GM12878 (cell line): ENCODE results near the gene SNAPC4. TPM values are rescaled to one million over a fixed set of nuclear protein-coding genes. Genes with fewer than 3 reads are reported as not detected.

ENCODE experiments used
- ATAC-seq: fragments of 200-7000 bp; cut with Tn5 transposase; 3 replicates; pipeline ENCODE4 v1.9.1; 2020; ENCODE audit warnings: mild to moderate bottlenecking, moderate library complexity
- BruUV-seq: library from RNA; stranded (reverse); fragments of 400-500 nt; replicated peaks from 2 replicates; lab custom pipeline; 2021; lab: Mats Ljungman, UMichigan
- CTCF ChIA-PET: fragments of 300-600 bp; sonication (Branson Sonifier 250); formaldehyde crosslinking; extraction: SDS; loops from one replicate; lab custom pipeline; 2021; ENCODE audit warnings: inconsistent platforms; lab: Yijun Ruan, JAX
- POLR2A ChIA-PET: fragments of 350-600 bp; formaldehyde crosslinking; extraction: SDS; loops from one replicate; lab custom pipeline; 2021; ENCODE audit warnings: inconsistent platforms; lab: Charles Lee
- RAD21 ChIA-PET: fragments of 300-600 bp; sonication (Branson Sonifier 250); formaldehyde crosslinking; loops from one replicate; lab custom pipeline; 2023; ENCODE audit warnings: antibody characterized with exemption; ENCODE audit not compliant: unreplicated experiment; lab: Charles Lee
- SMC1A ChIA-PET: fragments of 300-600 bp; sonication (Branson Sonifier 250); formaldehyde crosslinking; loops from one replicate; lab custom pipeline; 2023; ENCODE audit not compliant: unreplicated experiment, uncharacterized antibody; lab: Charles Lee
- DNase-seq: peaks from one replicate; pipeline ENCODE4 v3.0.0-alpha.2; 2011; ENCODE audit warnings: low read depth, low spot score
- FAIRE-seq: peaks from 3 replicates; lab custom pipeline; 2011; peaks lifted over from hg19 to GRCh38; lab: Jason Lieb, UNC
- H2AFZ ChIP-seq: 2 replicates; pipeline ENCODE4 v1.6.0; 2011; ENCODE audit warnings: low read depth, low read length, control low read depth; ENCODE audit not compliant: control insufficient read depth
- H3K27ac ChIP-seq: 2 replicates; pipeline ENCODE4 v1.5.1; 2011; ENCODE audit warnings: control low read depth; ENCODE audit not compliant: control insufficient read depth, insufficient read depth
- H3K27me3 ChIP-seq, 2 experiments: replicated peaks in 1 of 2; 2 replicates each; pipeline versions ENCODE4 v1.6.0 to v1.6.1; 2011; ENCODE audit warnings: low read length in 1 of 2; ENCODE audit not compliant: control insufficient read depth in 2 of 2, insufficient read depth in 2 of 2
- H3K36me3 ChIP-seq, 2 experiments: 2 replicates each; pipeline ENCODE4 v1.5.1; 2011; ENCODE audit warnings: low read length in 1 of 2; ENCODE audit not compliant: control insufficient read depth in 2 of 2, insufficient read depth in 2 of 2
- H3K4me1 ChIP-seq: 2 replicates; pipeline ENCODE4 v1.6.1; 2011; ENCODE audit warnings: mild to moderate bottlenecking, low read length, moderate library complexity, mixed read lengths; ENCODE audit not compliant: control insufficient read depth, insufficient read depth
- H3K4me2 ChIP-seq: 2 replicates; pipeline ENCODE4 v1.6.0; 2011; ENCODE audit warnings: control low read depth; ENCODE audit not compliant: control insufficient read depth, insufficient read depth
- H3K4me3 ChIP-seq: fragments of 200-600 bp; sonication (generic); 2 replicates; pipeline ENCODE4 v1.5.1; 2016
- H3K79me2 ChIP-seq: 2 replicates; pipeline ENCODE4 v1.6.0; 2011; ENCODE audit warnings: low read length; ENCODE audit not compliant: control insufficient read depth, insufficient read depth
- H3K9ac ChIP-seq: 2 replicates; pipeline ENCODE4 v1.8.0; 2011; ENCODE audit warnings: low read length, control low read depth, mixed read lengths; ENCODE audit not compliant: control insufficient read depth, insufficient read depth
- H3K9me3 ChIP-seq: replicated peaks from 3 replicates; pipeline ENCODE4 v1.5.1; 2011; ENCODE audit warnings: mild to moderate bottlenecking, low read length; ENCODE audit not compliant: control insufficient read depth, insufficient read depth
- H4K20me1 ChIP-seq: 2 replicates; pipeline ENCODE4 v1.6.0; 2011; ENCODE audit not compliant: control insufficient read depth, insufficient read depth
- ATF7 ChIP-seq: fragments of 450-650 bp; IDR thresholded peaks from 2 replicates; pipeline ENCODE4 v1.6.1; 2016; ENCODE audit warnings: low read depth, mild to moderate bottlenecking
- BRCA1 ChIP-seq: IDR thresholded peaks from 2 replicates; pipeline ENCODE4 v1.6.1; 2011; ENCODE audit warnings: low read depth, low read length, improper control_type of control experiment
- CREB1 ChIP-seq: IDR thresholded peaks from 2 replicates; pipeline ENCODE4 v1.6.1; 2012; ENCODE audit warnings: low read depth, mild to moderate bottlenecking, inconsistent platforms
- FOXM1 ChIP-seq: IDR thresholded peaks from 2 replicates; pipeline ENCODE4 v1.6.1; 2012; ENCODE audit warnings: low read depth, mild to moderate bottlenecking, inconsistent platforms, low read length, moderate library complexity
- KAT2A ChIP-seq: conservative IDR thresholded peaks from 2 replicates; pipeline ENCODE4 v1.6.1; 2011; ENCODE audit warnings: low read depth, low read length; ENCODE audit not compliant: control insufficient read depth
- MTA2 ChIP-seq: fragments of 450-650 bp; IDR thresholded peaks from 2 replicates; pipeline ENCODE4 v1.6.1; 2016; ENCODE audit warnings: low read depth, mild to moderate bottlenecking, moderate library complexity
- MYB ChIP-seq: fragments of 150-350 bp; IDR thresholded peaks from 2 replicates; pipeline ENCODE4 v1.6.1; 2014; ENCODE audit warnings: mild to moderate bottlenecking, low read depth, low read length, borderline replicate concordance
- NFIC ChIP-seq: IDR thresholded peaks from 2 replicates; pipeline ENCODE4 v1.6.1; 2012; ENCODE audit warnings: low read depth, mild to moderate bottlenecking, inconsistent platforms, low read length, moderate library complexity
- PKNOX1 ChIP-seq: fragments of 450-650 bp; IDR thresholded peaks from 2 replicates; pipeline ENCODE4 v1.6.1; 2016; ENCODE audit warnings: mild to moderate bottlenecking
- SIX5 ChIP-seq: IDR thresholded peaks from 2 replicates; pipeline ENCODE4 v1.6.1; 2011; ENCODE audit warnings: mild to moderate bottlenecking, low read depth, low read length, moderate library complexity; ENCODE audit not compliant: severe bottlenecking
- SMAD5 ChIP-seq: IDR thresholded peaks from 2 replicates; pipeline ENCODE4 v1.6.1; 2016; ENCODE audit warnings: antibody characterized with exemption, low read depth
- SREBF1 ChIP-seq: IDR thresholded peaks from 2 replicates; pipeline ENCODE4 v1.6.1; 2012; ENCODE audit warnings: mild to moderate bottlenecking, low read length
- ZBED1 ChIP-seq: IDR thresholded peaks from 2 replicates; pipeline ENCODE4 v1.6.1; 2016; ENCODE audit warnings: borderline replicate concordance
- WGBS: methylation state at CpG from one replicate; pipeline ENCODE4 v1.1.6; 2016; ENCODE audit warnings: low lambda C conversion rate; ENCODE audit not compliant: insufficient replicate concordance, insufficient coverage; ENCODE audit errors: missing lambda C conversion rate; 5-methylcytosine and 5-hydroxymethylcytosine counted together
- in situ Hi-C: fragments of 300-500 bp; cut with MboI; formaldehyde crosslinking; loops from 9 replicates; pipeline ENCODE4 v1.14.3; 2018; ENCODE audit warnings: mixed read lengths
- intact Hi-C: fragments of 100-400 bp; cut with micrococcal nuclease; formaldehyde crosslinking; loops from one replicate; pipeline ENCODE4 v1.14.2; 2022; ENCODE audit not compliant: unreplicated experiment
- polyA plus RNA-seq, 11 experiments: library from polyadenylated mRNA; depleted of rRNA in 4 of 11; unstranded in 6 of 11; stranded (reverse) in 5 of 11; fragments of >200 nt; fragmentation: Nextera tagmentation in 4 of 11; fragmentation: Illumina TruSeq in 1 of 11; extraction: Ambion mirVana in 4 of 11; extraction: Trizol in 1 of 11; gene quantifications; 1 replicate in 1 of 11; 2 replicates in 10 of 11; pipeline versions ENCODE4 v1.2.1 to v1.2.3, GENCODE V29; 2011 to 2016; ENCODE audit warnings: inconsistent platforms in 2 of 11, missing spikeins in 2 of 11, low read depth in 1 of 11
- total RNA-seq, 4 experiments: library from RNA; depleted of rRNA in 3 of 4; stranded (reverse); fragments of >200 nt in 3 of 4; fragmentation: Illumina TruSeq in 1 of 4; extraction: Trizol in 1 of 4; gene quantifications; 2 replicates each; pipeline versions ENCODE4 v1.2.1 to v1.2.3, GENCODE V29; 2013 to 2021
- TF ChIP-seq, protein P1 (sequence below): IDR thresholded peaks from 2 replicates; pipeline ENCODE4 v1.6.1; 2011; ENCODE audit warnings: low read depth, low read length, improper control_type of control experiment, borderline replicate concordance

SNAPC4 gene
- total and polyA plus RNA-seq, 10 of the 15 experiments (the other 5 are each of a cell fraction or from before 2014, with no cell fraction given) = 0.42 to 19.8 (median 7.0) TPM

- Histone ChIP-seq H3K27me3 (no peaks in the 10 kb centered on the region), H3K27ac (no peak overlapping the region), H3K79me2 (no peaks in the 10 kb centered on the region), H4K20me1 (no peaks in the 10 kb centered on the region), H3K9me3 (no peaks in the 10 kb centered on the region), H3K9ac (no peak overlapping the region), H2AFZ (no peak overlapping the region), H3K4me2 (no peak overlapping the region), H3K4me3 (no peak overlapping the region), H3K36me3 (peaks cover 0 to 15% of the 10 kb centered on the region in 2 experiments; a peak in 3 of 4 replicates), H3K4me1 (no peaks in the 10 kb centered on the region)
- in situ Hi-C loops = no loop called here
- DNase-seq (no peak), ATAC-seq (no peak; the same call in 2 of the 3 replicates), FAIRE-seq (no peak)
- intact Hi-C loops = no loop called here
- ChIA-PET SMC1A (no interaction called here), RAD21 (no interaction called here), CTCF (no interaction called here), POLR2A (no interaction called here)
- TF ChIP-seq FOXM1 = no peak
- no peak for TF ChIP-seq ATF7
- no peak for TF ChIP-seq SIX5
- TF ChIP-seq SMAD5 = no peak
- TF ChIP-seq ZBED1 = no peak
- no peak for TF ChIP-seq CREB1
- no peak for TF ChIP-seq NFIC
- WGBS = 71% methylated on average over 16 of the region's 21 CpGs
- TSS peak; percentile 79 for BruUV-seq
Measured at GRCh38 chr9:136429075-136429628, 29.2 kb upstream of the SNAPC4 start.

- no peaks in the 10 kb centered on the region for H3K79me2 ChIP-seq
- H3K9me3 ChIP-seq = no peaks in the 10 kb centered on the region
- ATAC-seq (no peak), FAIRE-seq (no peak), DNase-seq (no peak)
- H3K27ac ChIP-seq = no peak overlapping the region
- no peak overlapping the region for H3K4me2 ChIP-seq
- no peak overlapping the region for H3K9ac ChIP-seq
- CTCF ChIA-PET = no interaction called here
- H3K36me3 ChIP-seq = peaks cover 13 to 23% of the 10 kb centered on the region in 2 experiments; a peak in 3 of 4 replicates
- H4K20me1 ChIP-seq = no peaks in the 10 kb centered on the region
- in situ Hi-C loops = no loop called here
- no peak overlapping the region for H2AFZ ChIP-seq
- H3K4me3 ChIP-seq = no peak overlapping the region
- no peaks in the 10 kb centered on the region for H3K27me3 ChIP-seq
- RAD21 ChIA-PET = no interaction called here
- SMC1A ChIA-PET = no interaction called here
- BruUV-seq = no TSS peak
- POLR2A ChIA-PET = no interaction called here
- intact Hi-C loops = no loop called here
- H3K4me1 ChIP-seq = no peaks in the 10 kb centered on the region
- TF ChIP-seq PKNOX1 = no peak
- TF ChIP-seq, protein P1, sequence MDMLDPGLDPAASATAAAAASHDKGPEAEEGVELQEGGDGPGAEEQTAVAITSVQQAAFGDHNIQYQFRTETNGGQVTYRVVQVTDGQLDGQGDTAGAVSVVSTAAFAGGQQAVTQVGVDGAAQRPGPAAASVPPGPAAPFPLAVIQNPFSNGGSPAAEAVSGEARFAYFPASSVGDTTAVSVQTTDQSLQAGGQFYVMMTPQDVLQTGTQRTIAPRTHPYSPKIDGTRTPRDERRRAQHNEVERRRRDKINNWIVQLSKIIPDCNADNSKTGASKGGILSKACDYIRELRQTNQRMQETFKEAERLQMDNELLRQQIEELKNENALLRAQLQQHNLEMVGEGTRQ = no peak
- TF ChIP-seq SREBF1 = no peak
- TF ChIP-seq MTA2 = no peak
- no peak for TF ChIP-seq MYB
- TF ChIP-seq KAT2A = no peak
- TF ChIP-seq BRCA1 = no peak
- WGBS = 96% methylated on average over 12 of the region's 12 CpGs
Measured at GRCh38 chr9:136426787-136427186, 26.8 kb upstream of the SNAPC4 start.
